ENCODE measurements around the gene CRELD1. TPM values are rescaled to one million over a fixed set of nuclear protein-coding genes. Genes with fewer than 3 reads are reported as not detected.

Gene CRELD1
- total and polyA plus RNA-seq, 2 donors (not counting 1 experiment from before 2014, with no cell fraction given), result 46.8 to 47.6 TPM

GRCh38 chr3:9978710-9979305, 45.2 kb downstream of the CRELD1 start:
- H3K9ac ChIP-seq (ENCODE audit: low read length), result no peak overlapping the region
- peaks cover 27% of the 10 kb centered on the region for H4K20me1 ChIP-seq (ENCODE audit: control insufficient read depth, insufficient read depth, low read length, poor library complexity, severe bottlenecking)
- H3K4me3 ChIP-seq (ENCODE audit: control extremely low read depth in 1 of 5, extremely low read depth in 1 of 5, insufficient read depth in 1 of 5, low read depth in 2 of 5, low read length in 4 of 5), result no peak overlapping the region
- ChIA-PET CTCF (interaction anchor here (0.6 to 0.7 kb wide), 2 partner anchors 247 to 282 kb away, joined by 3 to 4 read pairs; no protein-coding TSS in a partner anchor), POLR2A (interaction anchor here (0.6 kb wide), 1 partner anchor 310 kb away, joined by 6 read pairs; no protein-coding TSS in a partner anchor)
- H3K4me2 ChIP-seq (replicated peaks; ENCODE audit: low read depth, low read length, poor library complexity, severe bottlenecking), result no peak overlapping the region
- Mint-ChIP-seq H3K27me3 (no peaks in the 10 kb centered on the region), H3K4me3 (no peak overlapping the region), H3K9me3 (ENCODE audit: insufficient read depth) (no peaks in the 10 kb centered on the region), H3K27ac (no peak overlapping the region), H3K4me1 (peaks cover 8% of the 10 kb centered on the region)
- H3K27me3 ChIP-seq (replicated peaks in 1 of 4; ENCODE audit: control extremely low read depth in 1 of 4, control insufficient read depth in 3 of 4, insufficient read depth in 4 of 4, low read length in 3 of 4), result no peaks in the 10 kb centered on the region
- DNase-seq (no peak), ATAC-seq (ENCODE audit: low read depth) (no peak)
- H3K36me3 ChIP-seq (replicated peaks in 1 of 2; ENCODE audit: control extremely low read depth in 1 of 2, control insufficient read depth in 1 of 2, extremely low read depth in 1 of 2, insufficient read depth in 2 of 2, low read length in 1 of 2), result peaks cover 11 to 45% of the 10 kb centered on the region in 2 experiments
- WGBS (ENCODE audit: insufficient coverage), result 95% methylated on average over 4 of the region's 8 CpGs
- H3K9me3 ChIP-seq (ENCODE audit: control extremely low read depth in 1 of 3, control insufficient read depth in 2 of 3, insufficient read depth in 1 of 3, low read length in 2 of 3), result no peaks in the 10 kb centered on the region
- TF ChIP-seq CTCF (IDR thresholded peaks at IDR 0.05) (no peak), EZH2 (IDR thresholded peaks at IDR 0.05; ENCODE audit: borderline replicate concordance, insufficient read depth, low read depth, low read length, poor library complexity, severe bottlenecking) (no peak)
- intact Hi-C loops (cut with micrococcal nuclease), result no loop called here
- H3K79me2 ChIP-seq (ENCODE audit: control insufficient read depth, insufficient read depth, low read length), result peaks cover 38% of the 10 kb centered on the region
- H2AFZ ChIP-seq (ENCODE audit: insufficient read depth, low read depth, low read length, poor library complexity, severe bottlenecking), result no peak overlapping the region
- H3K4me1 ChIP-seq (ENCODE audit: control insufficient read depth in 2 of 2, insufficient read depth in 2 of 2, low read length in 2 of 2), result no peaks in the 10 kb centered on the region
- no peak overlapping the region for H3K27ac ChIP-seq (ENCODE audit: low read length in 2 of 2)

- peaks cover 10% of the 10 kb centered on the region for H3K4me1 Mint-ChIP-seq
- POLR2A ChIA-PET, result no interaction called here
- no peak for TF ChIP-seq EZH2 (IDR thresholded peaks at IDR 0.05; ENCODE audit: borderline replicate concordance, insufficient read depth, low read depth, low read length, poor library complexity, severe bottlenecking)
- no peak for TF ChIP-seq CTCF (IDR thresholded peaks at IDR 0.05)
Observed at GRCh38 chr3:9980251-9980650, 46.6 kb downstream of the CRELD1 start.

More at GRCh38 chr3:9980251-9980650, 46.6 kb downstream of the CRELD1 start:
- intact Hi-C loops (cut with micrococcal nuclease), result loop anchor here (10.0 kb wide), 1 partner anchor 225 kb away; no protein-coding TSS in a partner anchor
- no peak for ATAC-seq (ENCODE audit: low read depth)
- no peak for DNase-seq
- Mint-ChIP-seq H3K4me3 (no peak overlapping the region), H3K9me3 (ENCODE audit: insufficient read depth) (no peaks in the 10 kb centered on the region), H3K27me3 (no peaks in the 10 kb centered on the region), H3K27ac (no peak overlapping the region)
- Histone ChIP-seq H3K4me1 (ENCODE audit: control insufficient read depth in 2 of 2, insufficient read depth in 2 of 2, low read length in 2 of 2) (peaks cover 0 to under 1% of the 10 kb centered on the region in 2 donors), H3K36me3 (replicated peaks in 1 of 2; ENCODE audit: control extremely low read depth in 1 of 2, control insufficient read depth in 1 of 2, extremely low read depth in 1 of 2, insufficient read depth in 2 of 2, low read length in 1 of 2) (peaks cover 9 to 36% of the 10 kb centered on the region in 2 experiments), H3K4me2 (replicated peaks; ENCODE audit: low read depth, low read length, poor library complexity, severe bottlenecking) (no peak overlapping the region), H3K4me3 (ENCODE audit: control extremely low read depth in 1 of 5, extremely low read depth in 1 of 5, insufficient read depth in 1 of 5, low read depth in 2 of 5, low read length in 4 of 5) (no peak overlapping the region), H3K79me2 (ENCODE audit: control insufficient read depth, insufficient read depth, low read length) (peaks cover 49% of the 10 kb centered on the region), H3K27ac (ENCODE audit: low read length in 2 of 2) (no peak overlapping the region), H3K9me3 (ENCODE audit: control extremely low read depth in 1 of 3, control insufficient read depth in 2 of 3, insufficient read depth in 1 of 3, low read length in 2 of 3) (no peaks in the 10 kb centered on the region), H3K9ac (ENCODE audit: low read length) (no peak overlapping the region), H3K27me3 (replicated peaks in 1 of 4; ENCODE audit: control extremely low read depth in 1 of 4, control insufficient read depth in 3 of 4, insufficient read depth in 4 of 4, low read length in 3 of 4) (no peaks in the 10 kb centered on the region), H4K20me1 (ENCODE audit: control insufficient read depth, insufficient read depth, low read length, poor library complexity, severe bottlenecking) (peaks cover 32% of the 10 kb centered on the region), H2AFZ (ENCODE audit: insufficient read depth, low read depth, low read length, poor library complexity, severe bottlenecking) (no peak overlapping the region)
- 100% methylated on average over 1 of the region's 2 CpGs for WGBS (ENCODE audit: insufficient coverage)
- CTCF ChIA-PET, result interaction anchor here (0.6 kb wide), 1 partner anchor 44 kb away, joined by 6 read pairs; no protein-coding TSS in a partner anchor

Measured in B cell (primary cell).